ENCODE data around the gene MDM2. TPM values are rescaled to one million over a fixed set of nuclear protein-coding genes. Genes with fewer than 3 reads are reported as not detected.

Gene MDM2
- total RNA-seq, 1 donor from 2014 or later, result 75.9 TPM

DNA sequence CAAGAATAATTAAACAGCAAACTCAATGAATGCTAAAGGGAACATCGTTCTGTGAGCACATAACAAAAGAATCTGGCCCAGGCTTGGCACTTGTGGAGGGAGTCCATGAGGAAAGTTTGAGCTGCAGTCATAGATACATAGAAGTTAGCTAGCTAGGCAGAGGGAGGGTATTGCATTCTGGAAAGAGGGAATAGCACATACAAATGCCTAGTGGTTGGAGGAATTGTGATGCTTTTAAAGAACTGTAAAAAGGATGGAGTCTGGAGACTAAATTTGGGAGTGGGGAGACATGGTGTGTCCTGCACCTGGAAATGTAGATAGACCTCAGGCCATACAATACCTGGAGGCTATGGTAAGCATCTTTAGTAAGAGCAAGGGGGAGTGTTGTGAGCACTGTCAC lies 38.0 kb upstream of the MDM2 start:
- Histone ChIP-seq H3K27me3 (no peaks in the 10 kb centered on the region), H3K4me1 (no peaks in the 10 kb centered on the region), H3K27ac (no peak overlapping the region), H3K4me3 (no peak overlapping the region), H3K9me3 (no peaks in the 10 kb centered on the region), H3K36me3 (no peaks in the 10 kb centered on the region)
- no peak for DNase-seq (ENCODE audit: extremely low spot score in 2 of 2)
- intact Hi-C loops (cut with DNase I), result no loop called here
- TF ChIP-seq POLR2A (IDR thresholded peaks at IDR 0.05) (no peak), POLR2AphosphoS5 (IDR thresholded peaks at IDR 0.05; ENCODE audit: insufficient read depth in 1 of 2, low read depth in 1 of 2) (no peak)

DNA sequence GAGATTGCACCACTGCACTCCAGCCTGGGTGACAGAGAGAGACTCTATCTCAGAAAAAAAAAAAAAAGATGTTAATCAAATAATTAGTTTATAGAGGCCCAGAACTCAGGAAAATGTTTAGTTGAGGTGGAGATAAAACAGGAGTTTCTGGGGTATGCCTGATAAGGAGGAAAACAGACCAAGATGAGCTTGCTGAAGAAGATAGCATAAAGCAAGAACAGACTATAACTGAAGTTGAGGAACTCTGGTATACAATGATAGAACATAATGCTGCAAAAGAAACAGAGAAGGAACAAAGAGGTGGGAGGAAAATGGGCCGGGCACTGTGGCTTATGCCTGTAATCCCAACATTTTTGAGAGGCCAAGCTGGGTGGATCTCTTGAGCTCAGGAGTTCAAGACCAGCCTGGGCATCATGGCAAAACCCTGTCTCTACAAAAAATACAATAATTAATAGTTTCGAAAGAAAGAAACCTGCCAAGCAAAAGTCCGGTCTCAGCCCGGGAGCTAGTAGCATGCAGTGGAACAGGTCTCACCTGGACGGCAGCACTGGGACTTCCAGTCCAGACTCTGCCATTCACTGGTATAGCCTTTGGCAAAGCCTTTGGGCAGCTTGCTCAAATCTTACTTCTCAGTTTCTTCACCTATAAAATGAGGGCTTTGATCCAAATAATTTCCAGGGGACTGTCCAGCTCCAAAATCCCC lies 36.6 kb upstream of the MDM2 start:
- DNase-seq (ENCODE audit: extremely low spot score in 2 of 2), result no peak
- Histone ChIP-seq H3K36me3 (no peaks in the 10 kb centered on the region), H3K27me3 (no peaks in the 10 kb centered on the region), H3K27ac (no peak overlapping the region), H3K4me3 (no peak overlapping the region), H3K4me1 (no peaks in the 10 kb centered on the region), H3K9me3 (no peaks in the 10 kb centered on the region)
- intact Hi-C loops (cut with DNase I), result no loop called here
- TF ChIP-seq POLR2A (IDR thresholded peaks at IDR 0.05) (no peak), POLR2AphosphoS5 (IDR thresholded peaks at IDR 0.05; ENCODE audit: insufficient read depth in 1 of 2, low read depth in 1 of 2) (no peak)
- TF ChIP-seq, protein P1, sequence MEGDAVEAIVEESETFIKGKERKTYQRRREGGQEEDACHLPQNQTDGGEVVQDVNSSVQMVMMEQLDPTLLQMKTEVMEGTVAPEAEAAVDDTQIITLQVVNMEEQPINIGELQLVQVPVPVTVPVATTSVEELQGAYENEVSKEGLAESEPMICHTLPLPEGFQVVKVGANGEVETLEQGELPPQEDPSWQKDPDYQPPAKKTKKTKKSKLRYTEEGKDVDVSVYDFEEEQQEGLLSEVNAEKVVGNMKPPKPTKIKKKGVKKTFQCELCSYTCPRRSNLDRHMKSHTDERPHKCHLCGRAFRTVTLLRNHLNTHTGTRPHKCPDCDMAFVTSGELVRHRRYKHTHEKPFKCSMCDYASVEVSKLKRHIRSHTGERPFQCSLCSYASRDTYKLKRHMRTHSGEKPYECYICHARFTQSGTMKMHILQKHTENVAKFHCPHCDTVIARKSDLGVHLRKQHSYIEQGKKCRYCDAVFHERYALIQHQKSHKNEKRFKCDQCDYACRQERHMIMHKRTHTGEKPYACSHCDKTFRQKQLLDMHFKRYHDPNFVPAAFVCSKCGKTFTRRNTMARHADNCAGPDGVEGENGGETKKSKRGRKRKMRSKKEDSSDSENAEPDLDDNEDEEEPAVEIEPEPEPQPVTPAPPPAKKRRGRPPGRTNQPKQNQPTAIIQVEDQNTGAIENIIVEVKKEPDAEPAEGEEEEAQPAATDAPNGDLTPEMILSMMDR (IDR thresholded peaks at IDR 0.05), result no peak

DNA sequence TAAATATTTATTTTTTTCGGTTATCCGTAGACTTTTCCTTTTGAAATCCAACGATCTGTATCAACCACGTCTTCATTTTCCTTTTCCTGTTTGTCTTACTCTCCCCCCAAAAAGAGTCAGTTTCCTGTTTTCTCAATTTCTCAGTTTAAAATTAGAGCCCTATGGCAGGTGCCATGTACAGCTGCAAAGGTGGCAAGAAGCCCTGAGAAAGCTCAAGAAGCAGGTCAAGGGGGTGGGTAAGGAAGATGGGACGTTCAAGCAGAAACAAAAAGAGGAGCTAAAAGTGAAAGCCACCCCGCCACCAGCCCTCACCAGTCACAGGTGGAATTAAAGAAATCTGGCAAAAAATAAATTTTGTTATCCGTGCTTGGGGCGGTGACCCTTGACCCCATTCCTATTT lies 35.3 kb upstream of the MDM2 start:
- DNase-seq (ENCODE audit: extremely low spot score in 2 of 2), result no peak
- TF ChIP-seq POLR2AphosphoS5 (IDR thresholded peaks at IDR 0.05; ENCODE audit: insufficient read depth in 1 of 2, low read depth in 1 of 2) (no peak), POLR2A (IDR thresholded peaks at IDR 0.05) (no peak)
- TF ChIP-seq, protein P1 (IDR thresholded peaks at IDR 0.05), result no peak
- intact Hi-C loops (cut with DNase I), result no loop called here
- Histone ChIP-seq H3K9me3 (no peaks in the 10 kb centered on the region), H3K4me3 (no peak overlapping the region), H3K27me3 (no peaks in the 10 kb centered on the region), H3K4me1 (no peaks in the 10 kb centered on the region), H3K36me3 (no peaks in the 10 kb centered on the region), H3K27ac (no peak overlapping the region)

DNA sequence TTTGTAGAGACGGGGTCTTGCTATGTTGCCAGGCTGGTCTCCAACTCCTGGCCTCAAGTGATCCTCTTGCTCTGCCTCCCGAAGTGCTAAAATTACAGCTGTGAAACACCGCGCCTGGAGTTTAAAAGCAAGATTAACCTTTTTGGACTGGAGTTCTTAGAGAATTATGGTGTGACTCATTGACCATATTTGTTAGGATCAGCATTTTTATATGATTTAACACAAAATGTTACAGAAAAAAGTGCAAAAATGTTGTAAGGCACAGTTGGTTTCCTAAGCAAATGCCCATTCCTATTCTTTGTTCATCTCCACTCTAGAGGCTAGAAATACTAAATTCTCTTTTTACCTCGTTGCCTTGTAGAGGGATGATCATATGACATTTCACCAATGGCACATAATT lies 34.4 kb upstream of the MDM2 start:
- no peaks in the 10 kb centered on the region for H3K36me3 ChIP-seq
- intact Hi-C loops (cut with DNase I), result no loop called here
- TF ChIP-seq POLR2AphosphoS5 (IDR thresholded peaks at IDR 0.05; ENCODE audit: insufficient read depth in 1 of 2, low read depth in 1 of 2), result no peak
- TF ChIP-seq, protein P1 (IDR thresholded peaks at IDR 0.05), result no peak
- TF ChIP-seq POLR2A (IDR thresholded peaks at IDR 0.05), result no peak
- no peak overlapping the region for H3K4me3 ChIP-seq
- no peaks in the 10 kb centered on the region for H3K4me1 ChIP-seq
- H3K9me3 ChIP-seq, result no peaks in the 10 kb centered on the region
- H3K27me3 ChIP-seq, result no peaks in the 10 kb centered on the region
- no peak for DNase-seq (ENCODE audit: extremely low spot score in 2 of 2)
- H3K27ac ChIP-seq, result no peak overlapping the region

DNA sequence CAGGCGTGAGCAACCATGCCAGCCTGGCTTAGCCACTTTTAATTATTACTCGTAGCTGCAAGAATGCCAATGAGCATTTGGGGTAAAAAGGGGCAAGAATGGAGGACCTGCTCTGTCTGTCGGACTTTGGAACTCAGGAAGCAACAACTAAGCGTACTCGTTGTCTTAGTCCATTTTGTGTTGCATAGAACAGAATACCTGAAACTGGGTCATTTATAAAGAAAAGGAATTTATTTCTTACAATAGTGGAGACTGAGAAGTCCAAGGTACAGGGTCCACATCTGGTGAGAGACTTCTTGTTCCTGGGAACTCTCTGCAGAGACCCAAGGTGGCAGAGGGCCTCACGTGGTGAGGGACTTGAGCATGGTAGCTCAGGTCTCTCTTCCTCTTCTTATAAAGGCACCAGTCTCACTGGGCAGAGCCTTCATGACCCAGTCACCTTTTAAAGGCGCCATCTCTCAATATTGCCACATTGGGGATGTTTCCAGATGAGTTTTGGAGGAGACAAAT lies 32.8 kb upstream of the MDM2 start:
- TF ChIP-seq, protein P1 (IDR thresholded peaks at IDR 0.05), result no peak
- Histone ChIP-seq H3K4me3 (no peak overlapping the region), H3K27ac (no peak overlapping the region), H3K36me3 (no peaks in the 10 kb centered on the region), H3K4me1 (no peaks in the 10 kb centered on the region), H3K9me3 (no peaks in the 10 kb centered on the region), H3K27me3 (no peaks in the 10 kb centered on the region)
- intact Hi-C loops (cut with DNase I), result no loop called here
- DNase-seq (ENCODE audit: extremely low spot score in 2 of 2), result no peak

Data from vagina (tissue), 2 donors.